ENCODE measurements around the gene VWA2. TPM values are rescaled to one million over a fixed set of nuclear protein-coding genes. Genes with fewer than 3 reads are reported as not detected.

The VWA2 gene
- total RNA-seq, 1 donor from 2014 or later, result 10.6 TPM

GRCh38 chr10:114258274-114258840 lies 19.3 kb downstream of the VWA2 start:
- DNase-seq (no peak), ATAC-seq (no peak)
- no peak overlapping the region for H3K27ac ChIP-seq
- no peaks in the 10 kb centered on the region for H3K9me3 ChIP-seq
- no peaks in the 10 kb centered on the region for H3K36me3 ChIP-seq
- intact Hi-C loops (cut with DNase I), result no loop called here
- no peak for TF ChIP-seq CTCF (IDR thresholded peaks at IDR 0.05)
- H3K4me1 ChIP-seq, result peaks cover 38% of the 10 kb centered on the region
- H3K27me3 ChIP-seq (ENCODE audit: low read depth), result no peaks in the 10 kb centered on the region
- H3K4me3 ChIP-seq, result no peak overlapping the region

- Histone ChIP-seq H3K9me3 (no peaks in the 10 kb centered on the region), H3K36me3 (no peaks in the 10 kb centered on the region), H3K27ac (no peak overlapping the region), H3K4me1 (peaks cover 38% of the 10 kb centered on the region), H3K4me3 (no peak overlapping the region), H3K27me3 (ENCODE audit: low read depth) (no peaks in the 10 kb centered on the region)
- intact Hi-C loops (cut with DNase I), result no loop called here
- ATAC-seq (peak; percentile 57 to 61), DNase-seq (no peak)
- no peak for TF ChIP-seq CTCF (IDR thresholded peaks at IDR 0.05)
Observed at GRCh38 chr10:114259824-114260223, 20.8 kb downstream of the VWA2 start.

GRCh38 chr10:114260366-114260765 lies 21.3 kb downstream of the VWA2 start:
- intact Hi-C loops (cut with DNase I), result no loop called here
- no peak for DNase-seq
- H3K27ac ChIP-seq, result peak overlapping the region; percentile 39

GRCh38 chr10:114261076-114261475 lies 22.0 kb downstream of the VWA2 start:
- ATAC-seq (peak in 1 of 2 donors; percentile 46), DNase-seq (no peak)
- TF ChIP-seq CTCF (IDR thresholded peaks at IDR 0.05), result no peak
- Histone ChIP-seq H3K27ac (peak overlapping the region; percentile 39), H3K4me3 (no peak overlapping the region), H3K27me3 (ENCODE audit: low read depth) (no peaks in the 10 kb centered on the region), H3K9me3 (no peaks in the 10 kb centered on the region), H3K36me3 (no peaks in the 10 kb centered on the region), H3K4me1 (peaks cover 44% of the 10 kb centered on the region)
- intact Hi-C loops (cut with DNase I), result no loop called here

More at GRCh38 chr10:114260366-114260765, 21.3 kb downstream of the VWA2 start:
- ATAC-seq, result no peak
- Histone ChIP-seq H3K4me1 (peaks cover 39% of the 10 kb centered on the region), H3K4me3 (no peak overlapping the region), H3K27me3 (ENCODE audit: low read depth) (no peaks in the 10 kb centered on the region), H3K36me3 (no peaks in the 10 kb centered on the region), H3K9me3 (no peaks in the 10 kb centered on the region)
- no peak for TF ChIP-seq CTCF (IDR thresholded peaks at IDR 0.05)

GRCh38 chr10:114262496-114262895 lies 23.4 kb downstream of the VWA2 start:
- Histone ChIP-seq H3K27ac (no peak overlapping the region), H3K27me3 (ENCODE audit: low read depth) (no peaks in the 10 kb centered on the region), H3K36me3 (no peaks in the 10 kb centered on the region), H3K9me3 (no peaks in the 10 kb centered on the region), H3K4me3 (no peak overlapping the region), H3K4me1 (peaks cover 48% of the 10 kb centered on the region)
- no peak for TF ChIP-seq CTCF (IDR thresholded peaks at IDR 0.05)
- no peak for DNase-seq
- intact Hi-C loops (cut with DNase I), result no loop called here
- ATAC-seq, result no peak
